Measurements from ENCODE around the gene PRSS33.

GRCh38 chr16:2795395-2796143, 8.2 kb upstream of the PRSS33 start:
- TF ChIP-seq CEBPB (IDR thresholded peaks at IDR 0.05) (no peak), CTCF (IDR thresholded peaks at IDR 0.05) (no peak), ESRRA (IDR thresholded peaks at IDR 0.05; ENCODE audit: borderline replicate concordance, low read length) (no peak), MAX (IDR thresholded peaks at IDR 0.05) (no peak), ZNF302 (CRISPR knock-in tag; IDR thresholded peaks at IDR 0.05) (no peak), EP300 (IDR thresholded peaks at IDR 0.05) (no peak), HDAC2 (IDR thresholded peaks at IDR 0.05) (no peak)
